Left ventricle myocardium inferior (tissue), 1 donor: ENCODE results near the gene PCBP3. TPM values are rescaled to one million over a fixed set of nuclear protein-coding genes. Genes with fewer than 3 reads are reported as not detected.
A peak's percentile ranks its signal among the peaks of the same experiment; 100 is the strongest.

Experiments used
- DNase-seq: peaks from one replicate; pipeline ENCODE4 v3.0.0-alpha.2; 2020
- H3K27ac ChIP-seq: fragments of 200-600 bp; replicated peaks from 2 replicates; pipeline ENCODE4 v1.8.0; 2021
- H3K27me3 ChIP-seq: fragments of 200-600 bp; 2 replicates; pipeline ENCODE4 v1.8.0; 2021; ENCODE audit warnings: low read depth
- H3K36me3 ChIP-seq: fragments of 200-600 bp; 2 replicates; pipeline ENCODE4 v1.8.0; 2021
- H3K4me1 ChIP-seq: fragments of 200-600 bp; 2 replicates; pipeline ENCODE4 v1.8.0; 2021
- H3K4me3 ChIP-seq: fragments of 200-600 bp; 2 replicates; pipeline ENCODE4 v1.8.0; 2021; ENCODE audit warnings: mild to moderate bottlenecking, moderate library complexity
- H3K9me3 ChIP-seq: fragments of 200-600 bp; replicated peaks from 2 replicates; pipeline ENCODE4 v1.8.0; 2021
- CTCF ChIP-seq: fragments of 200-600 bp; IDR thresholded peaks from 2 replicates; pipeline ENCODE4 v1.8.0; 2021; ENCODE audit warnings: antibody characterized with exemption, mild to moderate bottlenecking, borderline replicate concordance
- intact Hi-C: fragments of 100-400 bp; cut with micrococcal nuclease; formaldehyde crosslinking; loops from one replicate; pipeline ENCODE4 v1.11.0; 2022
- total RNA-seq: library from RNA; stranded (reverse); fragmentation: NEBNext Ultra II Directional; extraction: Animal tissue kit (Norgen Biotek cat#: 25700); gene quantifications from one replicate; pipeline ENCODE4 v1.2.1, GENCODE V29; 2021
- donor health status: DM: no; HTN: yes; CAD: no; lungs with severe emphysema.

Gene PCBP3
- total RNA-seq, 1 donor from 2014 or later: 2.9 TPM

GRCh38 chr21:45985471-45986315 lies 342.2 kb downstream of the PCBP3 start:
- TF ChIP-seq CTCF: no peak
- H3K9me3 ChIP-seq: no peaks in the 10 kb centered on the region
- DNase-seq: peak; percentile 17
- intact Hi-C loops: no loop called here
- H3K36me3 ChIP-seq: peaks cover 60% of the 10 kb centered on the region
- no peaks in the 10 kb centered on the region for H3K27me3 ChIP-seq
- H3K27ac ChIP-seq: peak overlapping the region; percentile 92
- peaks cover 62% of the 10 kb centered on the region for H3K4me1 ChIP-seq
- peak overlapping the region; percentile 99 for H3K4me3 ChIP-seq

GRCh38 chr21:45986316-45987051 lies 343.0 kb downstream of the PCBP3 start:
- Histone ChIP-seq H3K27ac (peak overlapping the region; percentile 92), H3K4me1 (peaks cover 58% of the 10 kb centered on the region), H3K36me3 (peaks cover 67% of the 10 kb centered on the region), H3K9me3 (no peaks in the 10 kb centered on the region), H3K27me3 (no peaks in the 10 kb centered on the region), H3K4me3 (peak overlapping the region; percentile 14)
- DNase-seq: peak; percentile 14
- no peak for TF ChIP-seq CTCF
- intact Hi-C loops: no loop called here

- no peaks in the 10 kb centered on the region for H3K9me3 ChIP-seq
- peaks cover 74% of the 10 kb centered on the region for H3K36me3 ChIP-seq
- peak; percentile 16 for DNase-seq
- peak overlapping the region; percentile 92 for H3K27ac ChIP-seq
- no peak for TF ChIP-seq CTCF
- H3K27me3 ChIP-seq: no peaks in the 10 kb centered on the region
- peak overlapping the region; percentile 14 for H3K4me3 ChIP-seq
- intact Hi-C loops: no loop called here
- peaks cover 59% of the 10 kb centered on the region for H3K4me1 ChIP-seq
These were observed 343.7 kb downstream of the PCBP3 start for GRCh38 chr21:45987121-45987711.

- peaks cover 85% of the 10 kb centered on the region for H3K36me3 ChIP-seq
- no peaks in the 10 kb centered on the region for H3K27me3 ChIP-seq
- no peak for TF ChIP-seq CTCF
- DNase-seq: peak; percentile 19
- H3K9me3 ChIP-seq: no peaks in the 10 kb centered on the region
- peaks cover 59% of the 10 kb centered on the region for H3K4me1 ChIP-seq
- H3K27ac ChIP-seq: peak overlapping the region; percentile 30
- intact Hi-C loops: no loop called here
- H3K4me3 ChIP-seq: no peak overlapping the region
These were observed 345.1 kb downstream of the PCBP3 start for GRCh38 chr21:45988366-45989347.
